Hippocampal formation (tissue), 2 donors: Measurements from ENCODE around the gene CEP170B.
"Not testable (repeated sequence)": the region's sequence is repeated elsewhere in the genome, so short reads cannot be mapped to it uniquely, and the experiment has no call there.

Experiments
- DNase-seq, 2 donors: peaks; one replicate each; lab custom pipeline; 2025; lab: John Stamatoyannopoulos, UW

The CEP170B gene

GRCh38 chr14:104879201-104879982 is 14.3 kb downstream of the CEP170B start:
- DNase-seq: no peak

DNA sequence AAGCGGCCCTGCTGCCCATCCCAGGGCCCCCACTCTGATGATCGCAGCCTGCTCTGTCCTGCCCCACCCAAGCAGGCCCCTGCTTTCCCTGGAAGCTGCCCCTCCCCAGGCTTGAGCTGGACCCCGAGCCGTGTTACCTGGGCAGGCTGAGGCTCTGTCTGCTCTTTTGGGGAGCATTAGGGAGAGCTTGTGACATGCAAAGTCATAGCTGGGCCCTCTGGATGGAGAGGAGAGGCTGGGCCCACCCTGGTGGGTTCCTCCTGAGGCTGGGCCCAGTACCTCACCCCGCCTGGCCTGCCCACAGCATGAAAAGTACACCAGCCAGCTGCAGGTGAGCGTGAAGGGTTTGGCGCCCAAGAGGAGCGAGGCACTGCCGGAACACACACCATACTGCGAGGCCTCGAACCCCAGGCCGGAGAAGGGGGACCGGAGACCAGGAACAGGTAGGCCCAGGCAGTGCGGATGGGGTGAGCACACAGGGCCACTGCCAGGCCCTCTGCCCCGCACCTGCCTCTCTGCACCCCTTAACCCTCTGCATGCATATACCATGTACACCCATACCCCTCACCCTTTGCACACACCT is 15.0 kb downstream of the CEP170B start:
- DNase-seq: no peak

- DNase-seq: no peak
Observed at GRCh38 chr14:104880584-104881210, 15.6 kb downstream of the CEP170B start.

DNA sequence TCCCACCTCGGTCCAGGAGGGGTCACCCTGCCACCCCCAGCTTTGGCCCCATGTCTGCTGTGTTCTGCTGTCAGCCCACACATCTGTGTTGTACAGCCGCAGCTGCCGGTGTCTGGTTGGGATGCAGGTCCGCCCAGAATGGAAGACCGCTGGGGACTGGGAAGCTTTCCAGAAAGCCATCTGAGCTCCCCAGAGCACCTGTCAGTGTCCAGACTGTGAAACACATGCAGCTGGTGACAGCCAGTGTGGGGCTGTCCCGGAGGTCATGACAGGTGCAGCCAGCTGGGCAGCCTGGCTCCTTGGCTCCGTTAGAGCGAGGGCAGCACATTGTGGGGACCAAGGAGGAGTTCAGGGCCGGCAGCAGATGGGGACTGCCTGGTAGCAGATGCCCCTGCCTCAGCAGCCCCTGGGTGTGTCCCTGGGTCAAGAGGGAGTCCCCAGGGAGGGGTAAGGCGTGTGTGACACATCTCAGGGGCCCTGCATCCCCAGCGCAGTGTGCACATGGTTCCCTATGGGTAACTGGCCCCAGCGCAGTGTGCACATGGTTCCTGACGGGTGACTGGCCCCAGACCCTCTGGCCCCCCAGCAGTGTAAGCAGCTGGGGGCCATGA is 16.4 kb downstream of the CEP170B start:
- DNase-seq: no peak

- DNase-seq: no peak
Observed at GRCh38 chr14:104882325-104882973, 17.4 kb downstream of the CEP170B start.

DNA sequence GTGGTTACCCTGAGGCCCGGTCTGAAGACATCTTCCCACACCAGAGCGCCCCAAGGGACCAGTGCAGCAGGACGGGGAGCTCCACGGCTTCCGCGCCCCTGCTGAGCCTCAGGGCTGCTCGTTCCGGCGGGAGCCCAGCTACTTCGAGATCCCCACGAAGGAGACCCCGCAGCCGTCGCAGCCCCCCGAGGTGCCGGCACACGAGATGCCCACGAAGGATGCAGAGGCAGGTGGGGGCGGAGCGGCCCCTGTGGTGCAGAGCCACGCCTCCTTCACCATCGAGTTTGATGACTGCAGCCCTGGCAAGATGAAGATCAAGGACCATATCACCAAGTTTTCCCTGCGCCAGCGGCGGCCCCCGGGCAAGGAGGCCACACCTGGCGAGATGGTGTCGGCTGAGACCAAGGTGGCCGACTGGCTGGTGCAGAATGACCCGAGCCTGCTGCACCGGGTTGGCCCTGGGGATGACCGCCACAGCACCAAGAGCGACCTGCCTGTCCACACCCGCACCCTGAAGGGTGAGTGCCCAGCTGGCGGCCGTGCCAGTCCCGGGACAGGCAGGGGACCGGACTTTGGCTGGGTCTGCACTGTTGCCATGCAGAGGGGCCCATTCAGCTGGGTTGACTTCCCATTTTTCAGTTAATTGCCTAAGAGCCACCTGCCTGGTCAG is 18.1 kb downstream of the CEP170B start:
- no peak for DNase-seq

GRCh38 chr14:104883681-104884361 is 18.8 kb downstream of the CEP170B start:
- no peak for DNase-seq

- not testable (repeated sequence) for DNase-seq
Observed at GRCh38 chr14:104884381-104884780, 19.3 kb downstream of the CEP170B start.

DNA sequence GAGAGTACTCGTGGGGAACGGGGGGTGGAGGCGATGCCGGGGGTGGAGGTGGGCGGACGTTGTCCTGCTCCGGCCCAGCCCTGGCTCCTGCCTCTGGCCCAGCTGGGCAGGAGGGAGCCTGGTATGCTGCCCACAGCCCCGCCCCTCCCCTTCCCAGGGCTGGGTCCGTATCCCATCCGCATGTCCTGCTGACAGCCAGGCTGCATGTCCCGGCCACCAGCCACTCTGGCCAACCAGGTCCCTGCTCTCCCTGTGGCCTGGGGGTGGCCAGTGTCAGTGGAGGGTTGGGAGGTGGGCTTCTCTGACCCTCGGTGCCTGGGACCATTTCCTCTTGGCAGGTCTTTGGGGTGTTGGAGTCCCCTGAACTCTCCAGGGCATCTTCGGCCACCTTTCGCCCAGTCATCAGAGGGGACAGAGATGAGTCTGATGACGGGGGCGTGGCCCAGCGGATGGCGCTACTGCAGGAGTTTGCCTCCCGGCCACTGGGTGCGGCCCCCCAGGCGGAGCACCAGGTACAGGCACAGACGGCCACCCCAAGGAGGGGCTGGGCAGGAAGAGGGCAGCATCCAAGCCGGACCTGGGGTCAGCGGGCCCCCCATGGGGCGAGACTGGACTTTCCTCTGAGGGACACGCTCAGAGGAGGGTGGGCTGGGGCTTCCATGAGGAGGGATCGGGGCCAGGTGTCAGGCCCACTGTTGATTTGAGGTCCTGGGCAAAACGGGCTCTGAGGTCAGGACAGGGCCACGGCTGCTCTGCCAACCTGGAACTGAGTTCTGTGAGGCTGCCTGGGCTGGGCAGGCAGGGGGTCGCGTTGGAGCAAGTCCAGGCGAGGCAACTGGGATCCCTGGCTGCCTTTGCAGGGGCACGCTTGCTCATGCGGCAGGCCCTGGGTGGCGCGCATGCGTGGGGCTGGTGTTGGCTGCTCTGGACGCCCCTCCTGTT is 20.2 kb downstream of the CEP170B start:
- no peak for DNase-seq

DNA sequence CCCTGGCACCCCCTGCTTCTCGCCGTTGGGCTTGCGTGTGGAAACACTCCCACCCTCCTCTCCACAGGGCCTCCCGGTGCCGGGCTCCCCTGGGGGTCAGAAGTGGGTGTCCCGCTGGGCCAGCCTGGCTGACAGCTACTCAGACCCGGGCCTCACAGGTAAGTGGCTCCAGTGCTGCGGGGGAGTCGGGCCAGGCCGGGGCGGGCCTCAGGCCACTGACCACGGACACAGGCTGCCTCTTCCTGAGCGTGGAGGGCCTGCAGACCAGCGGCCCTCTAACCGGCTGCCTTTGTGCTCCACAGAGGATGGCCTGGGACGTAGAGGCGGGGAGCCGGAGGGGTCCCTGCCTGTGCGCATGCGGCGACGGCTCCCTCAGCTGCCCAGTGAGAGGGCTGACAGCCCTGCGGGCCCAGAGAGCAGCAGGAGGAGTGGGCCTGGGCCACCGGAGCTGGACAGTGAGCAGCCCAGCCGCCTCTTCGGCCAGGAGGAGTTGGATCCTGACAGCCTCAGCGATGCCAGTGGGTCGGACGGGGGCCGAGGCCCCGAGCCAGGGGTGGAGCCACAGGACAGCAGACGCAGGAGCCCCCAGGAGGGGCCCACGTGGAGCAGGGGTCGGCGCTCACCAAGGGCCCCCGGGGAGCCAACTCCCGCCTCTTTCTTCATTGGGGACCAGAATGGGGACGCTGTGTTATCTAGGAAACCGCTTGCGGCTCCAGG is 21.1 kb downstream of the CEP170B start:
- no peak for DNase-seq

- no peak for DNase-seq
Observed at GRCh38 chr14:104886690-104887622, 21.9 kb downstream of the CEP170B start.

GRCh38 chr14:104887623-104888488 is 22.8 kb downstream of the CEP170B start:
- no peak for DNase-seq

DNA sequence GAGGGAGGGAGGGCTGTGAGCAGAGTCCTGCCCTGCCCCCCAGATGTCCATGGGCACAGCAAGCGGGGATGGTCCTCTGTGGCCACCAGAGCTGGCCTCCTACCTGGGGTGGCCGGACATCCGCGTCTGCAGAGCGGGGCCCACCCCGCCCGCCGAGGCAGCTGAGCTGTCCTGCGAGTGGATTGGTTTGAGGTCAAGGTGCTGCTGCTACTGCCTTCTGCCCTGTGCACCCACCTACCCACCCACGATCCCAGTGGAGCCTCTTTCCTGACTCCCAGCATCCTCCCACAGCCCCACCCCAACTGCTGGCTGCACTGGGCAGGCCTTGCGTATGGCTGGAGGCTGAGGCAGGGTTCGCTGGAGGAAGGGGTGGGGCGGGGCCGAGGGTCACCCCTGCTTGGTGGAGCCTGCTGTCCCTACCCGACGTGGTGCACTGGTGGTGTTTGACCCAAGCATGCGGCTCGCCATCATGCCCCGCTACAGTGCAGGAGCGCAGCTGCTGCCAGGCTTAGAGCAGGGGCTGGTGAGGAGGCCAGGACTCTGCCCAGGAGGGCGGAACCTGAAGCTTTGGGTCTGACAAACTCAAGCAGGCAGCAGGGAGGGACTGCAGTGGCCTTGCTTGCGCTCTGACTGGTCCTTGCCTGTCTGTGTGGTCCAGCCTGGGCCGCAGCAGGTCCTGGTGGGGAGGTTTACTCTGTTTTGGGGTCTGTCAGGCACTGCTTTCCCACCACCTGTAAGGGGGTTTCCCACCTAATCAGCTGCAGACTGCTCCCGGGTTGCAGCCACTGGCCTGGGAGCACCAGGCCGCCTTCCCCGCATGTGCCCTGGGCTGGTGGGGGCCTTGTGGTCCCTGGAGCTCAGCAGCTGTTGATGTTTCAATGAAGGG is 23.7 kb downstream of the CEP170B start:
- DNase-seq: no peak

GRCh38 chr14:104889375-104889757 is 24.3 kb downstream of the CEP170B start:
- DNase-seq: no peak

GRCh38 chr14:104890292-104890691 is 25.2 kb downstream of the CEP170B start:
- DNase-seq: not testable (repeated sequence)

DNA sequence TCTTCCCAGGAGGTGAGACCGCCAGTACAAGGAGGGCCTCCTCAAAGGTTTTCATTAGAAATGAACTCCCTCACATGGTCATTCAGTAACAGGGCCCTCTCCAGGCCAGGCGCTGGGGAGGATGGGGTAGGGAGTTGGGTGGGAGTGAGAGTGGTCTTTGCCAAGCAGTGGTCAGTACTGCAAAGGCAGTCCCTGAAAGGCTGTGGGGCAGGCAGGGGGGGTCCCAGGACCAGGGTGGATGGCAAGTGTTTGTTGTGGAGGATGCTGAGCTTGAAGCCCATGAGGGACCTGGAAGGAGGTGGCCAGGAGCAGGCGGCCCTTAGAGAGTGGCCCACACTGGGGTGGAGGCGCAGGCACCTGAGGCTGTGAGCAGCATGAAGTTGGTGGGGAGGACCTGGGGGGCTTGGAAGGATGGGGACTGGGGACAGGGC is 26.1 kb downstream of the CEP170B start:
- no peak for DNase-seq
